ENCODE results near the gene MVP.
"Not testable (repeated sequence)": the region's sequence is repeated elsewhere in the genome, so short reads cannot be mapped to it uniquely, and the experiment has no call there.

Gene MVP

DNA sequence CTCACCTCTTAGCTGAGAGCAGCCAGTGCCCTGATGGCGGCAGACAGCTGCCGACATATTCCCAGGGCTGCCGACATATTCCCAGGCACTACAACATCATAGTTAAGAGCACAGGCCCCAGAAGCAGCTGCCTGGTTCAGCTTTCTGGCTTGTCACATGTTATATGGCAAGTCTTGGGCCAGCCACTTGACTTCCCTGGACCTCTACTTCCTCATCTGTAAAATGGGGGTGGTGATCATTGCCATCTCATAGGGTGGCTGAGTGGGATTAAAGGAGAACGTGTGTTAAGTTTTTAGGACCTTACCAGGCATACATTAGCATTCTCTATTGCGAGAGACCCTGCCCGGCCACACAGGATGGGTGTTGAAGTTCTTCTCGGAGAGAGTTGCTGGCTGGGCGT is 23.7 kb downstream of the MVP start:
- DNase-seq (ENCODE audit: low read depth) = no peak

DNA sequence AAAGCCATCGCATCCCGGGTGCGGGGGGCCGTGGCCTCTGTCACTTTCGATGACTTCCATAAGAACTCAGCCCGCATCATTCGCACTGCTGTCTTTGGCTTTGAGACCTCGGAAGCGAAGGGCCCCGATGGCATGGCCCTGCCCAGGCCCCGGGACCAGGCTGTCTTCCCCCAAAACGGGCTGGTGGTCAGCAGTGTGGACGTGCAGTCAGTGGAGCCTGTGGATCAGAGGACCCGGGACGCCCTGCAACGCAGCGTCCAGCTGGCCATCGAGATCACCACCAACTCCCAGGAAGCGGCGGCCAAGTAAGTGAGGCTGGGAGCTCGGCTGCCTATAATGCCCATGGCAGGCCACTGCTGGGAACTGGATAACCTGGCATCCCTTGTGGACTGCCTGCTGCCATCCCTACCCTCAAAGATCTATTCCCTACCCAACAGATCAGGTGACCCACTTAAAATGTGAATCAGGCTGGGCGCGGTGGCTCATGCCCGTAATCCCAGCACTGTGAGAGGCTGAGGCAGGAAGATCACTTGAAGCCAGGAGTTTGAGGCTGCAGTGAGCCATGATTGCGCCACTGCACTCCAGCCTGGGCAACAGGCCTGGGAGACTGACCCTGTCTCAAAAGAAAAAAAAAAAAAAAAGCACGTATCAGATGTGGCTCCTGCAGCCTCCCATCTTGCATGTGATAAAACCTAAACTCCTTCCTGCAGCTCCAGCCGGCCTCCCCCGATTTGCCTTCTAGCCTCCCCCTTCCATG is 24.5 kb downstream of the MVP start:
- no peak for DNase-seq (ENCODE audit: low read depth)

DNA sequence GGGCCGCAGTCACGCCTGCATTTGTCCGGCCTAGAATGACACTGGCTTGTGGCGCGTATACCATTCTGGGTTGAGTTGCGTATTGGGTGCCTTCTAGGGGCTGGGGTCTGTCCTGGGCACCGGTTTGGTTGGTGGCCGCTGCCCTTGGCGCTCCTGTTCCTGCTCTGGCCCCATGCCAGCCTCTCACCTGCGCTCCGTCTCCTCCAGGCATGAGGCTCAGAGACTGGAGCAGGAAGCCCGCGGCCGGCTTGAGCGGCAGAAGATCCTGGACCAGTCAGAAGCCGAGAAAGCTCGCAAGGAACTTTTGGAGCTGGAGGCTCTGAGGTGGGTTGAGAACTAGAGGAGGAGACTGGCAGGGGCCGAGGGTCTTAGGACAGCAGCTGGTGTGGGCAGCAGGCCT is 25.4 kb downstream of the MVP start:
- DNase-seq (ENCODE audit: low read depth) = no peak

- DNase-seq (ENCODE audit: low read depth) = peak; percentile 66
These were observed 28.4 kb downstream of the MVP start for GRCh38 chr16:29848420-29849297.

GRCh38 chr16:29849505-29849904 is 29.2 kb downstream of the MVP start:
- no peak for DNase-seq (ENCODE audit: low read depth)

DNA sequence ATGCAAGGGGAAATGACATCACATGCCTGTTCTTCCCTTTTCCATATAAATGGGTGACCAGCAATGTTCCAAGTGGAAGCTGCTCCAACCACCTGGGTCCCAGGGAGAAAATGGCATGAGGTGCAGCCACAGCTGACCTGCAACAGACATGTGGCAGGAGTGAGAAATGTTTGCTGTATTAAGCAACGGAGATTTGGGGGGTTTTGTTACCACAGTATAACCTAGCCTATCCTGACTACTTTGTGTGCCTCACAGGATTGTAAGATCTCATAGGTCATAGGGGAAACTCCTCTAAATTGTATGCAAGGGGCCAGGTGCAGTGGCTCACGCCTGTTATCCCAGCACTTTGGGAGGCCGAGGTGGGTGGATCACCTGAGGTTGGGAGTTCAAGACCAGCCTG is 30.7 kb downstream of the MVP start:
- no peak for DNase-seq (ENCODE audit: low read depth)

DNA sequence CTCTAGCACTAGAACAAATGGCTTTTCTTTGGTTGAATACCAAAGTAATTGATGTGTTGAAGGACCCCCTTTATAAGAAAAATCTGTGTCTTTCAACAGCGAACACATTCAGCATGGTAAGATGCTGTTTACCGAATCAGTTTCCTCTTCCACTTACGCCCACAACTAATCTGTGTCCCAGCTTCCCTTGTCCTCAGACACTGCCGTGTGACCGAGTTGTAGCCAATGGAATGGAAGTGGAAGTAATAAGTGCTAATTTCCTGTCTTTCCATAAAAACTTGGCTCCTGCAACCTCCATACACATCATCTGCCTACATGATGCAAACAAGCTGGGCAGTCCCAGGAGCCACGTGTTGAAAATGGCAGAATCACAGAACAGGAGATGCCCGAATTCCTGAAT is 32.4 kb downstream of the MVP start:
- DNase-seq (ENCODE audit: low read depth) = no peak

DNA sequence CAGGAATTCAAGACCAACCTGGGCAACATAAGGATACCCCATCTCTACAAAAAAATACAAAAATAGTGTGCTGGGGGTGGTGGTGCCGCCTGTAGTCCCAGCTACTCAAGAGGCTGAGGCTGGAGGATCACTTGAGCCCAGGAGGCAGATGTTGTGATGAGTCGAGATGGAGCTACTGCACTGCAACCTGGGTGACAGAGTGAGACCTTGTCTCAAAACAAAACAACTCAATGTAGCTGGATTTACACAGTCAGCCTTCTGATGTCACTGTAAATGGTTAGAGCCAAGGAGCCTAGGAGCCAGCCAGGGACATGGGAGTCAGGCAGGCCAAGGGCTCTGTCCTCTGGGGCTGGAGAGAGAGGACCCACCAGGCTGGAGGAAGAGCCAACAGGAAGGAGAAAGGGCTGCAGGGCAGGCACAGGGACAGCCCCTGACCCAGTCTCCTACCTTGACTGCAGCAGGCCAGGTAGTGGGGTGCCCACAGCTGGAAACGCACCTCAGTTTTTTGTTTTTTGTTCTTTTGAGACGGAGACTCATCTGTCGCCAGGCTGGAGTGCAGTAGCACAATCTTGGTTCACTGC is 34.3 kb downstream of the MVP start:
- no peak for DNase-seq (ENCODE audit: low read depth)

DNA sequence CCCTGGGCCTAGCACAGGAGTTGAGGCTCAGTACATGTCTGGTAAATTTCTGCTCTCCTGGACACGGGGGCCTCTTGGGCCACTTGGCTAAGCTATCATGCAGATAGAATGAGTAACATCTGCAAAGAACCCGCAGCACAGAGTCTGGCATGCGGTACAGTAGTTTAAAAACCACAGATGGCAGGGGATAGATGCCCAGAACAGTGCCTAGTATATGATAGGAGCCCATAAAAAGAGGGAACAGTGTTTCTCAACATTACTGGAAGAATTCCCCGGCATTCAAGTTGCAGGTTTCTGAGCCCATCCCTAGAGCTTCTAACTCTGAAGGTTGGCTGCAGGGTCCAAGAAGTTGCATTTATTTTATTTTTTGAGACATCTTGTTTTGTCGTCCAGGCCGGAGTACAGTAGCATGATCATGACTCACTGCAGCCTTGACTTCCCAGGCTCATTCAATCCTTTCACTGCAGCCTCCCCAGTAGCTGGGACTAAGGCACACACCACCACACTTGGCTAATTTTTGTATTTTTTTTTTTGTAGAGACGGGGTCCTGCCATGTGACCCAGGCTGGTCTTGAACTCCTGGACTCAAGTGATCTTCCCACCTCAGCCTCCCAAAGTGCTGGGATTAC is 37.0 kb downstream of the MVP start:
- no peak for DNase-seq (ENCODE audit: low read depth)

DNA sequence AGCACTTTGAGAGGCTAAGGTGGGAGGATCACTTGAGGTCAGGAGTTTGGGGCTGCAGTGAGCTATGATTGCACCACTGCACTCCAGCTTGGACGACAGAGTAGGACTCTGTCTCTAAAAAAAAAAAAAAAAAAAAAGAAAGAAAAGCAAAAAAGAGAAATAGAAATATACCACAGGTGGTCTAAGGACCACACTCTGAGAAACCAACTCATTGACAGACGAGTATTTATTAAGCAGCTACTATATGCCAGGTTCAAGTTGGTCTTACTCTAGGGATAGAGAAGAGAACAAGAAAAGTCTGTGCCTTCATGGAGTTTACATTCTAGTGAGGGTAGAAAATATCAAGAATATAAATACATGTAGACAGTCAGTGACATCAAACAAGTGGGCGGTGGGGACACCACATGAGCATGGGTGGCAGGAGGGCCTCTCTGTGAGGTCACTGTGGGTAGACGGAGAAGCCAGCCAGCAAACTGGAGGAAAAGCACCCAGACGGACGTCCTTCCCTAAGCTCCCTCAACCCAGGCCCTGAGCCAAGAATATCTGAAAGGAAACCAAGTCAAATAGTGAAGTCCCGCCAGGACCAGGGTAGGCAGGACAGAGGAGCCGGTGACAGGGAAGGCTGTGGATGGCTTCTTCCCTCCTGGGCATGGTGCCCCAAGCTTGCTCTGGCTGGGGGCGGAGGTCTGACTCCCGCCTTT is 38.0 kb downstream of the MVP start:
- no peak for DNase-seq (ENCODE audit: low read depth)

GRCh38 chr16:29858974-29859373 is 38.7 kb downstream of the MVP start:
- DNase-seq (ENCODE audit: low read depth) = no peak

DNA sequence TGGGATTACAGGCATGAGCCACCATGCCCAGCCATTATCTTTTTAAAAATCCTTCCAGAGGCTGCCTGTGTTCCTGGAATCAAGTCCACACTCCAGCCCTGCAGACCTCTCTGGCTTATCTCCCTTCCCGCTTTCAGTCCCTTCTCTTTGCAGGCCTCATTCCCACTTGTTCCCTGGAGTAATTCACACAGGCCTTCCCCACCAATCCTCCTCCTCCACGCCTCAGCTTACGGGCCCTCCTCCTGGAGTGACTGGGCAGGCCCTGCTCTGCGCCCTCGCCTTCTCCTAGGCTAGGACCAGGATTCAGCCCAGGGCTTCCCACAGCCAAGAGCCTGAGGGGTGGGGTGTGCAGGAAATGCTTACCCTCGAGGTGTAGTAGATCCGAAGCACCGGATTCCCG is 40.0 kb downstream of the MVP start:
- DNase-seq (ENCODE audit: low read depth) = no peak

DNA sequence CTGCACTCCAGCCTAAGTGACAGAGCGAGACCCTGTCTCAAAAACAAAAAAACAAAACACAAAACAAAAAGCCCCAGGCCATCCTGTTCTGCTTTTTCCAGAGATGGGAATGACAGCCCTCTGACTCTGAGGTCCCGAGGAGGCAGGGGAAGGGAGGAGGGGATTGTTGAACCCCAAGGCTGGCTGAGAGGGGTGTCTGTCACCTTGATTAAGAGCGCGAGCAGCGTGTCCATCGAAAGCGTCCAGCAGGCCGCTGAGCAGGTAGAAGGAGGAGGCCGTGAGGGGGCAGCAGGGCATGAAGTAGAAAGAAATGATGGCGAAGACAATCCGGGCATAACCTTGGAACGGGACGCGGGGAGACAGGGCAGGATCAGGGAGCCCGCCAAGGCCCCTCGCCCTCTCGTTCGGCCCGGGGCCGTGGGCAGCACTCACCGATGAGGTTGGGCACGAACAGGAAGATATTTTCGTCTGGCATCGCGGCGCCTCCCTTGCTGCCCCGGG is 42.2 kb downstream of the MVP start:
- no peak for DNase-seq (ENCODE audit: low read depth)

- peak; percentile 90 for DNase-seq (ENCODE audit: low read depth)
These were observed 42.8 kb downstream of the MVP start, which contains the start of gene CDIPT for GRCh38 chr16:29862884-29863668. Gene CDIPT, minus strand, starts transcription at chr16:29863226. Its CDS starts 369 bp downstream, at chr16:29862857.

DNA sequence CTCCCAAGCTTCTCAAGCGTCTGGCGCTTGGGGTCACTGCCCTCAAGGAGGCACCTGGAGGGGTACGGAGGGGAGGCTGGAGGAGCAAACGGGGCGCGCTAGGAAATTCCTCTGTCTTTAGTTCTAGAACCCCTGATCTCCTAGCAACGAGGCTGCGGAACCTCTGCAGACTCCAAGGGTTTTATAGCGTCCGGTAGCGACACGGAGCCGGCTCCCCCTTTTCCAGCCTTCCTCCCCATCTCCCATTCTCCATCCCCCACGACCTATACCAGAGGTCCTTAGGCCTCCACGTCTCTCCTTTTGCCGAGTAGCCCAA is 43.4 kb downstream of the MVP start:
- DNase-seq (ENCODE audit: low read depth) = no peak

GRCh38 chr16:29864205-29864604 is 43.9 kb downstream of the MVP start:
- DNase-seq (ENCODE audit: low read depth) = no peak

DNA sequence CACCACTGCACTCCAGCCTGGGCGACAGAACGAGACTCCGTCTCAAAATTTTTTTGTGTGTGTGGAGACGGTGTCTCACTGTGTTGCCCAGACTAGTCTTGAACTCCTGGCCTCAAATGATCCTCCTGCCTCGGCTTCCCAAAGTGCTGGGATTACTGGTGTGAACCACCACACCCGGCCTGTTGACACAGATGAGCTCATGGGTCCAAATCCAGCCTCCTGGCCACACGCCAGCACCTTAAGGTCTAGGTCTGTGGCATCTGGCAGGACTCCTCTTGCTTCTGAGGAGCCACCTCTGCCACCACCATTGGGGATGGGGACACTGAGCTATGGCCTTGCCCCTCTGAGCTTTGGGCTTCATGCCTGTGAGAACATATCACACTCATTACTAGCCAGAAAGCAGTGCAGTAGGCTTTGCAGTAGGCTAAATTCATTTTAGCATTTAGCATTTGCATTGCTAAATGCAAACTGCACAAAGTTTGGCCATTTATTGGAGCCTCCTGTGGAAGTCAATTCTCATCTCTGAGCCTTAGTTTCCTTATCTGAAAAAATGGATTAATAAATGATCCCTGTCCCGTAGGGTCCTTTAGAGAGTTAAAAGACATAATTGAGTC is 48.2 kb downstream of the MVP start:
- DNase-seq (ENCODE audit: low read depth) = no peak

DNA sequence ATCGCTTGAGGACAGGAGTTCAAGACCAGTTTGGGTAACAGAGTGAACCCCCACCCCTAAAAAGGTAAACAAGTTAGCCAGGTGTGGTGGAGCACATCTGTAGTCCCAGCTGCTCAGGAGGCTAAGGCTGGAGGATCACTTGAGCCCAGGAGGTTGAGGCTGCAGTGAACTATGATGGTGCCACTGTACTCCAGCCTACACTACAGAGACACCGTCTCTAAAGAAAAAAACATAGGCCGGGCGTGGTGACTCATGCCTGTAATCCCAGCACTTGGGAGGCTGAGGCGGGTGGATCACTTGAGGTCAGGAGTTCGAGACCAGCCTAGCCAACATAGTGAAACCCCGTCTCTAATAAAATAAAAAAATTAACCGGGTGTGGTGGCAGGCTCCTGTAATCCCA is 48.8 kb downstream of the MVP start:
- DNase-seq (ENCODE audit: low read depth) = not testable (repeated sequence)

GRCh38 chr16:29871822-29872546 is 51.7 kb downstream of the MVP start:
- DNase-seq (ENCODE audit: low read depth) = no peak

GRCh38 chr16:29873319-29873718 is 53.1 kb downstream of the MVP start:
- no peak for DNase-seq (ENCODE audit: low read depth)

All from activated T-cell treated with anti-CD3 and anti-CD28 coated beads for 24 hours (primary cell).